ENCODE data around the gene DCAF11. TPM values are rescaled to one million over a fixed set of nuclear protein-coding genes. Genes with fewer than 3 reads are reported as not detected.

Gene DCAF11
- total RNA-seq, 2 donors from 2014 or later: 54.1 to 69.8 TPM

DNA sequence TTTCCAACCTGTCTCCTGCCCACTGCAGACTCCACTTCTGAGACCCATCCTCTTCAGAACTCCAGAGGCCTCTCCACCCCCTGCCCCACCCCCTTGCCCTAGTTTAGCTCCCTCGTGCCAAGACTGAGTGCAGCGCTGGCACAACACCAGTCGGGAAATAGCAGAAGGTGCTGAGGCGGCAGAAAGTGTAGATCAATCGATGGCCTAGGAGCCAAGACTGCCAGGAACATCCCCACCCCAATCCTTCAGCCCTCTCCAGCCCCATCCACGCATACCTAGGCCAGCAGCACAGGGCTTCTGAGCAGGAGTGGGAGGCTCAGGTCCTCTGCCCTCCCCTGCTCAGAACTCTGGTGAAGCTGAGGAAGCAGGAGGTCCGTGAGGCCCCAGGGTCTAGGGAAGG, 42.1 kb upstream of the DCAF11 start:
- no peak overlapping the region for H3K4me3 ChIP-seq
- no peak for DNase-seq (ENCODE audit: low spot score)
- H3K9me3 ChIP-seq: no peaks in the 10 kb centered on the region
- H3K27ac ChIP-seq: no peak overlapping the region
- H3K27me3 ChIP-seq: no peaks in the 10 kb centered on the region
- peaks cover 0 to 11% of the 10 kb centered on the region in 2 donors for H3K4me1 ChIP-seq
- no peaks in the 10 kb centered on the region for H3K36me3 ChIP-seq
- no peak for TF ChIP-seq CTCF (IDR thresholded peaks at IDR 0.05)

GRCh38 chr14:24072881-24073877, 41.4 kb upstream of the DCAF11 start:
- no peak overlapping the region for H3K27ac ChIP-seq
- TF ChIP-seq CTCF (IDR thresholded peaks at IDR 0.05): no peak
- no peak for DNase-seq (ENCODE audit: low spot score)
- no peaks in the 10 kb centered on the region for H3K27me3 ChIP-seq
- H3K36me3 ChIP-seq: no peaks in the 10 kb centered on the region
- no peak overlapping the region for H3K4me3 ChIP-seq
- H3K9me3 ChIP-seq: no peaks in the 10 kb centered on the region
- peaks cover 0 to 11% of the 10 kb centered on the region in 2 donors for H3K4me1 ChIP-seq

DNA sequence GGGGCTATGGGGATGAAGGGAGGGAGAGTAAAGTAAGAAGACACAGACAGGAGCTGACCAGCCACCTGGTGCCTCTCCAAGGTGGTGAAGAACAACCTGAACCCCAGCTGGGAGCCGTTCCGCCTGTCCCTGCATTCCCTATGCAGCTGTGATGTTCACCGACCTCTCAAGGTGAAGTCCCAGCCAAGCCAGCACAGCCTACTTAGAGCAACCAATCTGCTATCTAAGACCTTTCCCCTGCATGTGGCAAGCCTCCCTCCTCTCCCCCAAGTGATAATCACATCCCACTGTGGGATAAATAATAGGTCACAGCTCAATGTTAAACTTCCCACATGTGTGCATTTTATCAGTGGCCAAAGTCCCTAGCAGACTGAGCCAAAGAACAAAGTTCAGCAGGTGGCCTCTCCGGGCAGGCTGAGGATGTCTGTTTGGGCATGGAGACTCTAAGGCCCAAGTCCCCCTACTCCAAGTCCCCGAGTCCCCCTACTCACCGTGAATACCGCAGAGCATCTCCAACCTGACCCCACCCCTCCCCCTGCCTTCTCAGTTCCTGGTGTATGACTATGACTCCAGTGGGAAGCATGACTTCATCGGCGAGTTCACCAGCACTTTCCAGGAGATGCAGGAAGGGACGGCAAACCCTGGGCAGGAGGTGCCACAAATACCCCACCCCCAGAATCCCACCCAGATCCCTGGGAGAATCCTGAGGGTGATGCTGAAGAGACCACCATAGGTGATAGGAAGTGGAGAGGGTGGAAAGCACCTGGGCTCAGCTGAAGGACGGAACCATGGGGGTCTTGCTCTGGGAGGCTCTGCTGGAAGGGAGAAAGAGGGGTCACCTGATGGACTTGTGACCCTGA, 39.7 kb upstream of the DCAF11 start:
- no peak for DNase-seq (ENCODE audit: low spot score)
- Histone ChIP-seq H3K27me3 (no peaks in the 10 kb centered on the region), H3K4me3 (no peak overlapping the region), H3K36me3 (no peaks in the 10 kb centered on the region), H3K27ac (no peak overlapping the region), H3K4me1 (peaks cover 0 to 11% of the 10 kb centered on the region in 2 donors), H3K9me3 (no peaks in the 10 kb centered on the region)
- no peak for TF ChIP-seq CTCF (IDR thresholded peaks at IDR 0.05)

DNA sequence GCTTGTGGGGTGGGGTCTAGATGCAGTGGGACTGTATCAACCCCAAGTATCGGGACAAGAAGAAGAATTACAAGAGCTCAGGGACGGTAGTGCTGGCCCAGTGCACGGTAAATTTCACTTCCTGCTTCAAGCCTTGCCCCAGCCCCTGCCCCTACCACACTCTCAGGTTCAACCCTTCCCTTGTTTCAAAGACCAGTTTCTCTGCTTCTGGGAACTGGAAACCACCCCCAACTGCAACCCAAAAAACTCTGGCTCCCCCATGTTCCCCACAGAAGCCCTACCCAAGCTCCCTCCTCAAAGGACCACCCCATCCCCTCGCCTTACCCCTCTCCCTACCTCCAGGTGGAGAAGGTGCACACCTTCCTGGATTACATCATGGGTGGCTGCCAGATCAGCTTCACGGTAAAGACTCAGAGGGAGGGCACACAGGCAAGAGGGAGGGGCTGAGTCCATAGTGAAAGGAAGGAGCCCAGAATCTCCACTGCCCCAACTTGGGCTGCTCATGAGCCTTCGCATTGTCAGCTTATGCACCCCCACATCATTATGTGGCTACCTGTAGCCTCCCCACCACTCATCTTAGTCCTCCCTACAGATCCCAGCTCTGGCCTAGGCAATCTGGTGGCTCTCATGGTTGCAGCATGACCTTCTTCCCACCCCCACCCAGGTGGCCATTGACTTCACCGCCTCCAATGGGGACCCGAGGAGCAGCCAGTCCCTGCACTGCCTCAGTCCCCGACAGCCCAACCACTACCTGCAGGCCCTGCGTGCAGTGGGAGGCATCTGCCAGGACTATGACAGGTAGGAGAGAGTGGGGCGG, 38.9 kb upstream of the DCAF11 start:
- no peaks in the 10 kb centered on the region for H3K9me3 ChIP-seq
- H3K27me3 ChIP-seq: no peaks in the 10 kb centered on the region
- no peak overlapping the region for H3K27ac ChIP-seq
- no peak for DNase-seq (ENCODE audit: low spot score)
- TF ChIP-seq CTCF (IDR thresholded peaks at IDR 0.05): no peak
- no peak overlapping the region for H3K4me3 ChIP-seq
- H3K4me1 ChIP-seq: peaks cover 0 to 13% of the 10 kb centered on the region in 2 donors
- no peaks in the 10 kb centered on the region for H3K36me3 ChIP-seq

DNA sequence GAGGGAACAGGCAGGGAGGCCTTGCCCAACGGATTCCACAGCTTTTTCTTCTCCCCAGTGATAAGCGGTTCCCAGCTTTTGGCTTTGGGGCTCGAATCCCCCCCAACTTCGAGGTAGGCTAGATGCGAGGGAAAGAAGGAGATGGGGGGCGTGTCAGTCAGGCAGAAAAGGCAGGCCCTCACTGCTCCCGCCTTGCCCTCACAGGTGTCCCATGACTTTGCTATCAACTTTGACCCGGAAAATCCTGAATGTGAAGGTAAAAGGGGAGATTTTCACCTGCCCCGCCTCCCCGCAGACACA, 38.3 kb upstream of the DCAF11 start:
- Histone ChIP-seq H3K4me1 (peaks cover 0 to 17% of the 10 kb centered on the region in 2 donors), H3K36me3 (no peaks in the 10 kb centered on the region), H3K27ac (no peak overlapping the region), H3K27me3 (no peaks in the 10 kb centered on the region), H3K9me3 (no peaks in the 10 kb centered on the region), H3K4me3 (no peak overlapping the region)
- DNase-seq (ENCODE audit: low spot score): no peak
- TF ChIP-seq CTCF (IDR thresholded peaks at IDR 0.05): no peak
